NOMO-1 treated with DMSO at 0.1 percent for 48 hours (cell line): ENCODE results near the gene KIF4B.
A peak's percentile ranks its signal among the peaks of the same experiment; 100 is the strongest.
"Not testable (repeated sequence)": the region's sequence is repeated elsewhere in the genome, so short reads cannot be mapped to it uniquely, and the experiment has no call there.

Experiments
- DNase-seq: peaks from one replicate; lab custom pipeline; 2025; ENCODE audit not compliant: unreplicated experiment; lab: John Stamatoyannopoulos, UW

KIF4B gene

GRCh38 chr5:155013526-155013925 lies at the start of gene KIF4B:
Gene KIF4B (plus strand): TSS chr5:155013755. CDS start chr5:155013860, 105 bp downstream.
- no peak for DNase-seq

- no peak for DNase-seq
Measured at GRCh38 chr5:154966081-154966841, 47.3 kb upstream of the KIF4B start.

- no peak for DNase-seq
Measured at GRCh38 chr5:154966874-154967273, 46.7 kb upstream of the KIF4B start.

DNA sequence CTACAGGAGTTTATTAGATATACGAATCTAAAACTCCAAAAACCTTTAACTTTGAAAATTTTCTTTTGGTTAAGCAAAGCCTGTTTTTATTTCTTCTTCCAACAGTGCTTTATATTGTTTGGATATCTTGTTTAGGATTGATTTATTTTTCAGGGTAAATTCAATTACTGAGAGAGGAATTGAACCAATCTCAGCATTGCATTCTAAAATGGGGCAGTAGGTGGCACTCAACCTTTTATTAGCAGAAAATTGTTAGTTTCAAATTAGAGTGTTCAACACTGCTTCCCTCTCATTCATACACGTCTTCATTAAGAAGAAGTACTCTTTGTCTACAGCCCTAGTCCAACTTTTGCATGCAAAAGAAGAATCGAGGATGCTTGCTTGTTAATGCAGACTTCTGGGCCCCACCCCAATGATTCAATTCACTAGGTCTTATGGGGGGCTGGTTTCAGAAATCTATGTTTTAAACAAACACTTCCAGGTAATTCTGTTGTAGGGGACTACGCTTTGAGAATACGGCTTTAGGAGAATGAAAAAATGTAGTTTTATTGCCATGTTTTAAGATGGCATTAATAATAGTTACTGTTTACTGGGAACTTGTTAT lies 46.0 kb upstream of the KIF4B start:
- no peak for DNase-seq

- DNase-seq: no peak
Measured at GRCh38 chr5:154968953-154969352, 44.6 kb upstream of the KIF4B start.

DNA sequence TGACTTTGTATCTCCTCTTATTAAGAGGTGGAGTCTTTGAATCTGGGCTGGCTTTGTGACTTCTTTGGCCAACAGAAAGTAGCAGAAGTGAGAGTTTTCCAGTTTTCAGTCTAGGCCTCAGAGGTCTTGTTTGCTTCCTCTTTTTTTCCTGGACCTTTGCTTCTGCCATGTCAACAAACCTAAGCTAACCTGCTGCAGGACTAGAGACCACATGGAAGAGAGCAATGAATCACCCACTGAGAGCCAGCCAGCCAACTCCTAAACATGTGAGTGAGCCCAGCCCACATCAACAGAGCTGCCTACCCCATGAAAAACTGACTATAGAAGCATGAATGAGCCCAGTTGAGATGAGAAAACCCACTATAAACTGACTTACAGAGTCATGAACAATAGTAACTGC lies 42.8 kb upstream of the KIF4B start:
- DNase-seq: peak; percentile 47

- DNase-seq: no peak
Measured at GRCh38 chr5:154971501-154971900, 42.1 kb upstream of the KIF4B start.

GRCh38 chr5:154972476-154973080 lies 41.0 kb upstream of the KIF4B start:
- no peak for DNase-seq

GRCh38 chr5:154976082-154976481 lies 37.5 kb upstream of the KIF4B start:
- not testable (repeated sequence) for DNase-seq

DNA sequence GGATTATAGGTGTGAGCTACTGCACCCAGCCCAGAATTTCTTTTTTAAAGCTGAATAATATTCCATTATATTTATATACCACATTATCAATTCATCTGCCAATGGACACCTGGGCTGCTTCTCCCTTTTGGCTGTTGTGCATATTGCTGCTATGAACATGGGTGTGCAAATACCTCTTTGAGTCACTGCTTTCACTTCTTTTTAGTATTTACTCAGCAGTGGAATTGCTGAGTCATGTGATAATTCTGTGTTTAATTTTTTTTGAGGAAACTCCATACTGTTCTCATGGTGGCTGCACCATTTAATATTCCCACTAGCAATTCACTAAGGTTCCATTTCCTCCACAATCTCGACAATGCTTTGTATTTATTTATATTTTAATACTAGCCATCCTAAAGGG lies 36.1 kb upstream of the KIF4B start:
- DNase-seq: peak; percentile 39

GRCh38 chr5:154978294-154978693 lies 35.3 kb upstream of the KIF4B start:
- not testable (repeated sequence) for DNase-seq

DNA sequence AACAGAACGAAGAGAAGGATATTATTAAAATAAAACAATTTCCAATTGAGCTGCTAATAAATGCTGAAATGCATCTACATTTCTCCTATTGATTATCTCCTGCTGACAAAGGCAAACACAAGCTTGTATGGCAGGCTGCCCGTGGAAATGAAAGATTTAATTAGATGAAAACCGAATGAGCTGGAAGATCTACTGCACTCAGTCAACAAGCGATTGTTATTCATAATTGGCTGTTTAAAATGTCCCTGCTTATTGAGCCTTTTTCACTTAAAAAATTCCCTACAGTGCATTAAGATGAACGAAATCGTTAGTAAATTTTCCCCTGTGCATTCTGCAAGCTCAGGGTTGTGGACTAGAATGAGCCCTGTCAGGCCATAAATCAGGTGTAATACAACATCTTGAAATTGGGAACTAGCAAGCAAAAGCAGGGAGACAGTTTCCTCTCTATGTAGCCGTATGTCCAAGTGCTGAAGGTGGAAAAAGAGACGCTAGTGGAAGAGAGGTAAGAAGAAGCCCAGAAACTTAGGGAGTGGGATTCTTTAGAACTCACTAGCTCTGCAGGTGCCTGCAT lies 28.5 kb upstream of the KIF4B start:
- no peak for DNase-seq

DNA sequence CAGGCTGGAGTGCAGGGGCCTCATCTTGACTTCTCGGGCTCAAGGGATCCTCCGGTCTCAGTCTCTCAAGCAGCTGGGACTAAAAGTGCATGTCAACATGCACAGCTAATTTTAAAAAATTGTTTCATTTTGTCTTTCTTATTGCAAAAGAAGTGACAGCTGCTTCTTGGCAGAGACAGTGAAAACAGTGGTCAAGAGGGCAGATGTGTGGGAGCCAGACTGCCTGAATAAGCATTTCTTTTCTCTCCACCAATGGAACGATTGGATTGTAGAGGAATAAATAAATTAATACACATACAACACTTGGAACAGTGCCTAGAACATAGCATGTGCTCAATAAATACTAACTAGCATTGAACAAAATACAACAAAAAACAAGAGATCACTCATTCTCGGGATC lies 27.4 kb upstream of the KIF4B start:
- no peak for DNase-seq

- DNase-seq: no peak
Measured at GRCh38 chr5:154989626-154990025, 23.9 kb upstream of the KIF4B start.

DNA sequence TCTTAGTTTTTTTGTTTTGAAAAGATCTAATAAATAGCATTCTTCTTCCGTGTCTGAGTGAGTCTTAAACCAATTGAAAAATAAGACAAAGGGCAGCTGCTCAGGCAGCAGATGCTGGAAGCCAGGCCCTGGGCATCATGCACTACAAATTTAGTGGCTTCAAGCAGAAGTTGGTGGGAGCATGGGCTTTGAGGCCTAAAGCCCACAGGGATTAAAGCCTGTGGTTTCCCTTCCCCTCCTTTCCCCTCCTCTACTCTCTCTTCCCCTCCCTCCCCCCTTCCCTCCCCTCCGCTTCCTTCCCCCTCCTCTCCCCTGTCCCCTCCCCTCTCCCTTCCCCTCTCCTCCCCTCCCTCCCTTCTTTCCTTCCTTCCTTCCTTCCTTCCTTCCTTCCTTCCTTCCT lies 20.1 kb upstream of the KIF4B start:
- DNase-seq: no peak

DNA sequence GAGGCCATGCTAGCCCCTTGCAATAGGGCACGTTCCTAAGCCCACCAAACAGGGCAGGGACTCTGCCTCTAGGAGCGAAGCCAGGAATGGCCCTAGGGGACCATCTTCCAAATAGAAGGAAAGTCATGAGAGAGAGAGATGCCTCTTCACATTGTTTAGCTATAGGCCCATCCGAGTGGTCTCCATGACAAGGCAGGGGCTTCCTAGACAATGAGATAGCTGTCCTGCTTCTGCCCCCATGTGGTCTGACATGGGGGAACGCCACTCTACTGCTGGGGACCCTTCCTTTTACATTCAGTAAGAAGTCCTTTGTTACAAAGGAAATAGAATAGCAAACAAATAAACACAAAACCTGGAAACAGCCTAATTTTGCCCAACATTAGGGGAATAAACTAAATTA lies 17.9 kb upstream of the KIF4B start:
- DNase-seq: no peak

DNA sequence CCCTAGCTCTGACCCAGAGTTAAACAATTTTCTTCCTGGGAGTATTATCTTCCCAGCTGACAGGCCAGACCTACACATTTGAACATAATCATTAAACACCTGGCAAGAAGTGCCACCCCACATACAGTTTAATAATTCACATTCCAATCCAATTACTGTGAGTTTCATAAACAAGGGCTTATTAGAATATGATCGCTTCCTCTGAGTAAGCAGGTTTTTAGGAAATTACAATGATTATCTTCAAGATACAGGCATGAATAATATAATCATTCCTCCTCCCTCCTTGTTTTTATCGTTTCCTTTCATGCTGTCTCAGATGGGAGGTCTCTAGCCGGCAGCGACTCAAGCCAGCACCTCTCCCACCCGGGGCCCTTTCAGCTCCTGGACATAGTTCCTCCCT lies 15.8 kb upstream of the KIF4B start:
- DNase-seq: no peak

DNA sequence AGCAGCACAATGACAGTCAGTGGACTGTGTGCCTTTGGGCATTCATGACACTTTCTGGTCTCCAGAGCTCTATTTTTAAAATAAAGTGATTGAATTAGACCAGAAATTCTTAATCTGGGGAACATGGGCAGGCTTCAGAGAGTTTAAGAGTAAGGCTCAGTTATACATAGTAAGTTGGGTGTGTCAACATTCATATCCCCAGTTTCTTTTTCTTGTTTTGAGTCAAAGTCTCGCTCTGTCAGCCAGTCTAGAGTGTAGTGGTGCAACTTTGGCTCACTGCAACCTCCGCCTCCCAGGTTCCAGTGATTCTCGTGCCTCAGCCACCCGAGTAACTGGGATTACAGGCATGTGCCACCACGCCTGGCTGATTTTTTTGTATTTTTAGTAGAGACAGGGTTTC lies 13.7 kb upstream of the KIF4B start:
- no peak for DNase-seq

- DNase-seq: no peak
Measured at GRCh38 chr5:155001523-155001922, 12.0 kb upstream of the KIF4B start.

DNA sequence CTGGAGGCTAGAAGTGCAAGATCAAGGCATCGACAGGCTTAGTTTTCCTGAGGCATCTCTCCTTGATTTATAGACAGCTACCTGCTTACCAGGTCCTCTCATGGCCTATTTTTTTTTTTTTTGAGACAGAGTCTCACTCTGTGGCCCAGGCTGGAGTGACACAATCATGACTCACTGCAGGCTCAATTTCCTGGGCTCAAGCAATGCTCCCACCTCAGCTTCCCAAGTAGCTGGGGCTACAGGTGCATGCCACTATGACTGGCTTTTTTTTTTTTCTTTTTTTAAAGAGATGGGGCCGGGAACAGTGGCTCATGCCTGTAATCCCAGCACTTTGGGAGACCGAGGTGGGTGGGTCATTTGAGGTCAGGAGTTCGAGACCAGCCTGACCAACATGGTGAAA lies 10.8 kb upstream of the KIF4B start:
- not testable (repeated sequence) for DNase-seq

DNA sequence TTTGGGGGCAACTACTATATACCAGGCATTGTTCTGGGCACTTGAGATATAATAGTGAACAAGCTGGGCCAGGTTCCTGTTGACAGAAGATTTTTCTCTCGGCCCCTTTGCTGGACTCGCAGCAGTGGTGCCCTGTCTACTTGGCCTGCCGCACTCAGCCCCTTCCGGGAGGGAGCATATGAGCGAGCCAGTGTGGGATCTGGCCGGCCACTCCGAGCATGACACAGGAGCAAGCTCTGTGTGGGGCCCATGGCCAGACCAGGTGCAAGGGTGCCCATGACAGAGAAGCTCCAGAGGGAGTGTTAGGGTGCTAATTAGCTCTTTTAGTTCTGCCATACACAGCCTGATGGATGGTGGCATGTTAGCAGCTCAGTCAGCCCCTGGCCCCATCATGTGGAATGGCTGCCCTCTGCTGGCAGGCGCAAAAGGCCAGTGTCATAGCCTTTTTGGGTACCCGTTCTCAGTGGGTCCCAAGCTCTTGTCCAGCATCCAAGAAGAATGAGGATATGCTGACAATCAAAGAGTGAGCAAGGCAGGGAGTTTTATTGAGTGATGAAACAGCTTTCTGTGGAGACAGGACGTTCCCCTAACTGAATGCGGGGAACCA lies 9.3 kb upstream of the KIF4B start:
- DNase-seq: no peak

- DNase-seq: not testable (repeated sequence)
Measured at GRCh38 chr5:155006265-155006664, 7.3 kb upstream of the KIF4B start.
